GM21515 (cell line): ENCODE data around the gene CLEC1A.

ENCODE experiments used
- ATAC-seq: cut with Tn5 transposase; IDR thresholded peaks from one replicate; pipeline ENCODE4 v1.9.1; 2021; ENCODE audit not compliant: unreplicated experiment

CLEC1A gene

GRCh38 chr12:10101648-10102220 is 2.9 kb upstream of the CLEC1A start:
- no peak for ATAC-seq

- ATAC-seq, result no peak
These were observed 2.3 kb upstream of the CLEC1A start for GRCh38 chr12:10101042-10101579.

GRCh38 chr12:10097521-10097920 is 1.3 kb downstream of the CLEC1A start:
- ATAC-seq, result no peak

GRCh38 chr12:10095971-10096370 is 2.8 kb downstream of the CLEC1A start:
- no peak for ATAC-seq

- no peak for ATAC-seq
These were observed 4.0 kb downstream of the CLEC1A start for GRCh38 chr12:10094646-10095395.

- ATAC-seq, result no peak
These were observed 9.6 kb downstream of the CLEC1A start for GRCh38 chr12:10088955-10089900.

GRCh38 chr12:10088031-10088430 is 10.8 kb downstream of the CLEC1A start:
- ATAC-seq, result no peak

- ATAC-seq, result no peak
These were observed 12.4 kb downstream of the CLEC1A start for GRCh38 chr12:10086387-10086786.

GRCh38 chr12:10084733-10085132 is 14.1 kb downstream of the CLEC1A start:
- ATAC-seq, result no peak

GRCh38 chr12:10082117-10082874 is 16.5 kb downstream of the CLEC1A start:
- ATAC-seq, result no peak

GRCh38 chr12:10075451-10075850 is 23.3 kb downstream of the CLEC1A start:
- no peak for ATAC-seq

GRCh38 chr12:10073261-10073660 is 25.5 kb downstream of the CLEC1A start:
- ATAC-seq, result no peak

GRCh38 chr12:10072131-10072530 is 26.7 kb downstream of the CLEC1A start:
- no peak for ATAC-seq

- no peak for ATAC-seq
These were observed 28.4 kb downstream of the CLEC1A start for GRCh38 chr12:10070380-10070779.

GRCh38 chr12:10069976-10070375 is 28.8 kb downstream of the CLEC1A start:
- no peak for ATAC-seq

GRCh38 chr12:10069099-10069498 is 29.7 kb downstream of the CLEC1A start:
- ATAC-seq, result no peak

GRCh38 chr12:10068644-10069043 is 30.1 kb downstream of the CLEC1A start:
- ATAC-seq, result no peak

GRCh38 chr12:10067942-10068341 is 30.8 kb downstream of the CLEC1A start:
- no peak for ATAC-seq

- ATAC-seq, result no peak
These were observed 31.5 kb downstream of the CLEC1A start for GRCh38 chr12:10067264-10067663.

GRCh38 chr12:10065241-10065640 is 33.5 kb downstream of the CLEC1A start:
- ATAC-seq, result no peak

- no peak for ATAC-seq
These were observed 40.4 kb downstream of the CLEC1A start for GRCh38 chr12:10058387-10058786.
